AG20443 (cell line): ENCODE data around the gene KLRD1.
"Not testable (repeated sequence)": the region's sequence is repeated elsewhere in the genome, so short reads cannot be mapped to it uniquely, and the experiment has no call there.

Experiments
- DNase-seq: peaks from one replicate; pipeline ENCODE4 v3.0.0; 2012; ENCODE audit warnings: low spot score, mixed read lengths

The KLRD1 gene

GRCh38 chr12:10338470-10338869 lies 30.8 kb downstream of the KLRD1 start:
- DNase-seq, result not testable (repeated sequence)

GRCh38 chr12:10339053-10339840 lies 31.6 kb downstream of the KLRD1 start:
- peak; percentile 22 for DNase-seq

- DNase-seq, result not testable (repeated sequence)
Observed at GRCh38 chr12:10340946-10341345, 33.3 kb downstream of the KLRD1 start.

- no peak for DNase-seq
Observed at GRCh38 chr12:10341892-10342509, 34.3 kb downstream of the KLRD1 start.

GRCh38 chr12:10351457-10351856 lies 43.8 kb downstream of the KLRD1 start:
- not testable (repeated sequence) for DNase-seq

GRCh38 chr12:10354071-10354470 lies 46.4 kb downstream of the KLRD1 start:
- DNase-seq, result no peak

GRCh38 chr12:10354502-10354901 lies 46.8 kb downstream of the KLRD1 start:
- peak; percentile 9 for DNase-seq

- DNase-seq, result no peak
Observed at GRCh38 chr12:10358131-10358530, 50.5 kb downstream of the KLRD1 start.

GRCh38 chr12:10358969-10359368 lies 51.3 kb downstream of the KLRD1 start:
- DNase-seq, result no peak

- DNase-seq, result no peak
Observed at GRCh38 chr12:10361084-10361483, 53.4 kb downstream of the KLRD1 start.

GRCh38 chr12:10361622-10362021 lies 54.0 kb downstream of the KLRD1 start:
- no peak for DNase-seq

- DNase-seq, result no peak
Observed at GRCh38 chr12:10362325-10362724, 54.7 kb downstream of the KLRD1 start.

GRCh38 chr12:10362828-10363657 lies 55.4 kb downstream of the KLRD1 start:
- DNase-seq, result no peak

GRCh38 chr12:10363658-10363913 lies 55.9 kb downstream of the KLRD1 start:
- no peak for DNase-seq

GRCh38 chr12:10363914-10364814 lies 56.5 kb downstream of the KLRD1 start:
- DNase-seq, result peak; percentile 33

GRCh38 chr12:10364815-10365622 lies 57.3 kb downstream of the KLRD1 start:
- DNase-seq, result peak; percentile 70

- DNase-seq, result no peak
Observed at GRCh38 chr12:10365696-10366405, 58.2 kb downstream of the KLRD1 start.

- DNase-seq, result no peak
Observed at GRCh38 chr12:10366875-10367274, 59.2 kb downstream of the KLRD1 start.

- not testable (repeated sequence) for DNase-seq
Observed at GRCh38 chr12:10367714-10368113, 60.0 kb downstream of the KLRD1 start.
